PC-3 (cell line): ENCODE measurements around the gene ERGIC1. TPM values are rescaled to one million over a fixed set of nuclear protein-coding genes. Genes with fewer than 3 reads are reported as not detected.

Experiments used
- ATAC-seq: fragments of 200-7000 bp; cut with Tn5 transposase; 2 replicates; pipeline ENCODE4 v1.9.1; 2020; ENCODE audit warnings: mild to moderate bottlenecking, moderate library complexity
- BruUV-seq: library from RNA; stranded (reverse); fragments of 400-500 nt; replicated peaks from 2 replicates; lab custom pipeline; 2021; lab: Mats Ljungman, UMichigan
- CTCF ChIA-PET: fragments of 300-600 bp; sonication (Branson Sonifier 250); formaldehyde crosslinking; loops from one replicate; lab custom pipeline; 2022; ENCODE audit warnings: antibody characterized with exemption; lab: Charles Lee
- POLR2A ChIA-PET: fragments of 300-600 bp; sonication (Branson Sonifier 250); formaldehyde crosslinking; loops from one replicate; lab custom pipeline; 2022; ENCODE audit warnings: antibody characterized with exemption; ENCODE audit not compliant: unreplicated experiment; lab: Charles Lee
- DNase-seq: peaks from one replicate; pipeline ENCODE4 v3.0.0-alpha.2; 2015
- H2AFZ ChIP-seq: fragments of 300-600 bp; sonication (generic); 2 replicates; pipeline ENCODE4 v1.6.0; 2016; ENCODE audit warnings: antibody characterized with exemption, low read length
- H3F3A ChIP-seq: fragments of 300-600 bp; sonication (generic); one replicate; pipeline ENCODE4 v1.6.0; 2017; ENCODE audit warnings: antibody characterized with exemption, low read length, control low read depth, mild to moderate bottlenecking; ENCODE audit not compliant: unreplicated experiment
- H3K27ac ChIP-seq: fragments of 300-600 bp; sonication (generic); 2 replicates; pipeline ENCODE4 v1.5.1; 2016; ENCODE audit warnings: mild to moderate bottlenecking, low read length
- H3K27me3 ChIP-seq: fragments of 300-600 bp; sonication (generic); 2 replicates; pipeline ENCODE4 v1.6.1; 2016; ENCODE audit warnings: low read length, mixed read lengths
- H3K36me3 ChIP-seq: fragments of 300-600 bp; sonication (generic); 2 replicates; pipeline ENCODE4 v1.6.1; 2016; ENCODE audit warnings: low read depth, mixed run types, low read length, mixed read lengths
- H3K4me1 ChIP-seq: fragments of 300-600 bp; sonication (generic); 2 replicates; pipeline ENCODE4 v1.5.1; 2016; ENCODE audit warnings: low read length; ENCODE audit not compliant: insufficient read depth
- H3K4me2 ChIP-seq: fragments of 300-600 bp; sonication (generic); 2 replicates; pipeline ENCODE4 v1.6.0; 2016; ENCODE audit warnings: low read length
- H3K4me3 ChIP-seq: fragments of 300-600 bp; sonication (generic); 2 replicates; pipeline ENCODE4 v1.5.1; 2016; ENCODE audit warnings: mild to moderate bottlenecking, low read length, mixed read lengths
- H3K79me2 ChIP-seq: fragments of 300-600 bp; sonication (generic); 2 replicates; pipeline ENCODE4 v1.6.1; 2017; ENCODE audit warnings: low read length, mixed read lengths
- H3K9ac ChIP-seq: fragments of 300-600 bp; sonication (generic); 2 replicates; pipeline ENCODE4 v1.6.0; 2016; ENCODE audit warnings: mild to moderate bottlenecking, low read length
- H3K9me2 ChIP-seq: fragments of 300-600 bp; sonication (generic); replicated peaks from 2 replicates; pipeline ENCODE4 v1.6.1; 2016; ENCODE audit warnings: mixed run types, low read length, mixed read lengths
- H3K9me3 ChIP-seq: fragments of 300-600 bp; sonication (generic); 2 replicates; pipeline ENCODE4 v1.6.1; 2016; ENCODE audit warnings: low read length, mixed read lengths
- H4K20me1 ChIP-seq: fragments of 300-600 bp; sonication (generic); 2 replicates; pipeline ENCODE4 v1.6.1; 2016; ENCODE audit warnings: low read length, mixed read lengths
- CTCF ChIP-seq: fragments of 300-600 bp; sonication (generic); conservative IDR thresholded peaks from 2 replicates; pipeline ENCODE4 v1.5.1; 2017; ENCODE audit warnings: antibody characterized with exemption, low read depth, mild to moderate bottlenecking, low read length
- EZH2 ChIP-seq: fragments of 300-600 bp; sonication (generic); IDR thresholded peaks from one replicate; pipeline ENCODE4 v1.6.1; 2017; ENCODE audit warnings: antibody characterized with exemption, mild to moderate bottlenecking, low read length; ENCODE audit not compliant: unreplicated experiment
- EZH2phosphoT487 ChIP-seq: fragments of 300-600 bp; sonication (generic); IDR thresholded peaks from 2 replicates; pipeline ENCODE4 v1.6.1; 2018; ENCODE audit warnings: mild to moderate bottlenecking, antibody characterized with exemption, low read length, borderline replicate concordance
- intact Hi-C: fragments of 100-400 bp; cut with micrococcal nuclease; formaldehyde crosslinking; loops from 2 replicates; pipeline ENCODE4 v1.9.0; 2023
- total RNA-seq: library from RNA; depleted of rRNA; stranded (reverse); fragments of >200 nt; gene quantifications from 2 replicates; pipeline ENCODE4 v1.2.3, GENCODE V29; 2014

Gene ERGIC1
- total RNA-seq, 1 experiment from 2014 or later, result 148 TPM

GRCh38 chr5:172950176-172950965 lies 116.3 kb downstream of the ERGIC1 start:
- no TSS peak for BruUV-seq

GRCh38 chr5:172951371-172952033 lies 117.5 kb downstream of the ERGIC1 start:
- Histone ChIP-seq H3K4me3 (no peak overlapping the region), H3K4me1 (peaks cover 13% of the 10 kb centered on the region), H3K79me2 (no peaks in the 10 kb centered on the region), H2AFZ (no peak overlapping the region), H3F3A (no peaks in the 10 kb centered on the region), H3K9me3 (no peaks in the 10 kb centered on the region), H3K9ac (no peak overlapping the region), H3K27me3 (no peaks in the 10 kb centered on the region), H3K36me3 (no peaks in the 10 kb centered on the region; the same call in 1 of the 2 replicates), H3K9me2 (no peaks in the 10 kb centered on the region), H3K27ac (no peak overlapping the region), H3K4me2 (no peak overlapping the region), H4K20me1 (no peaks in the 10 kb centered on the region)
- intact Hi-C loops, result no loop called here
- no peak for TF ChIP-seq CTCF
- no peak for TF ChIP-seq EZH2phosphoT487
- TF ChIP-seq EZH2, result no peak
- DNase-seq (no peak), ATAC-seq (no peak)
- TSS peak; percentile 48 for BruUV-seq
- ChIA-PET POLR2A (no interaction called here), CTCF (no interaction called here)

More at GRCh38 chr5:172950176-172950965, 116.3 kb downstream of the ERGIC1 start:
- Histone ChIP-seq H3K9ac (no peak overlapping the region), H3K36me3 (no peaks in the 10 kb centered on the region; the same call in 1 of the 2 replicates), H3K9me2 (no peaks in the 10 kb centered on the region), H3K4me1 (peaks cover 3% of the 10 kb centered on the region), H3K9me3 (no peaks in the 10 kb centered on the region), H3K4me2 (no peak overlapping the region), H3K79me2 (no peaks in the 10 kb centered on the region), H3K27ac (no peak overlapping the region), H3F3A (no peaks in the 10 kb centered on the region), H3K27me3 (no peaks in the 10 kb centered on the region), H2AFZ (no peak overlapping the region), H4K20me1 (no peaks in the 10 kb centered on the region), H3K4me3 (no peak overlapping the region)
- no peak for TF ChIP-seq EZH2
- no peak for TF ChIP-seq EZH2phosphoT487
- no peak for TF ChIP-seq CTCF
- DNase-seq, result no peak
- CTCF ChIA-PET, result no interaction called here
- intact Hi-C loops, result no loop called here
- POLR2A ChIA-PET, result interaction anchor here (0.6 kb wide), 1 partner anchor 185 kb away, joined by 4 read pairs; no protein-coding TSS in a partner anchor
- no peak for ATAC-seq

- no peak overlapping the region for H2AFZ ChIP-seq
- no peaks in the 10 kb centered on the region; the same call in 1 of the 2 replicates for H3K36me3 ChIP-seq
- ATAC-seq (no peak), DNase-seq (no peak)
- POLR2A ChIA-PET, result no interaction called here
- no peaks in the 10 kb centered on the region for H4K20me1 ChIP-seq
- H3K79me2 ChIP-seq, result no peaks in the 10 kb centered on the region
- H3K9ac ChIP-seq, result no peak overlapping the region
- CTCF ChIA-PET, result no interaction called here
- no peak overlapping the region for H3K4me3 ChIP-seq
- no peaks in the 10 kb centered on the region for H3F3A ChIP-seq
- BruUV-seq, result no TSS peak
- H3K9me3 ChIP-seq, result no peaks in the 10 kb centered on the region
- peaks cover 13% of the 10 kb centered on the region for H3K4me1 ChIP-seq
- intact Hi-C loops, result no loop called here
- no peaks in the 10 kb centered on the region for H3K9me2 ChIP-seq
- H3K27ac ChIP-seq, result no peak overlapping the region
- H3K27me3 ChIP-seq, result no peaks in the 10 kb centered on the region
- no peak for TF ChIP-seq CTCF
- no peak for TF ChIP-seq EZH2phosphoT487
- no peak for TF ChIP-seq EZH2
- H3K4me2 ChIP-seq, result no peak overlapping the region
Observed at GRCh38 chr5:172952034-172952511, 118.0 kb downstream of the ERGIC1 start.
